ENCODE data around the gene RBM20.

GRCh38 chr10:110845192-110845755 lies 201.1 kb downstream of the RBM20 start:
- TF ChIP-seq CTCF (IDR thresholded peaks at IDR 0.05) (no peak), EP300 (IDR thresholded peaks at IDR 0.05) (no peak), POLR2A (IDR thresholded peaks at IDR 0.05) (no peak)

Data from gastroesophageal sphincter (tissue), 3 donors.